Activated CD8-positive, alpha-beta T cell treated with anti-CD3 and anti-CD28 coated beads for 36 hours (primary cell): ENCODE results near the gene SERPINI2. TPM values are rescaled to one million over a fixed set of nuclear protein-coding genes. Genes with fewer than 3 reads are reported as not detected.

ENCODE experiments used
- ATAC-seq: fragments of 200-7000 bp; cut with Tn5 transposase; one replicate; pipeline ENCODE4 v1.10.0; 2021; ENCODE audit warnings: mild to moderate bottlenecking, moderate library complexity
- CTCF ChIA-PET: fragments of 350-600 bp; sonication (Branson Sonifier 250); formaldehyde crosslinking; loops from one replicate; lab custom pipeline; 2021; ENCODE audit warnings: antibody characterized with exemption; lab: Charles Lee
- POLR2A ChIA-PET: fragments of 350-600 bp; sonication (Branson Sonifier 250); formaldehyde crosslinking; loops from one replicate; lab custom pipeline; 2021; ENCODE audit warnings: antibody characterized with exemption; lab: Charles Lee
- DNase-seq: peaks from one replicate; pipeline ENCODE4 v3.0.0-alpha.2; 2020
- H3K27ac Mint-ChIP-seq: one replicate; pipeline ENCODE4 v1.8.0; 2021; ENCODE audit warnings: mild to moderate bottlenecking, mixed read lengths
- H3K27me3 Mint-ChIP-seq: one replicate; pipeline ENCODE4 v1.8.0; 2021; ENCODE audit warnings: mixed read lengths
- H3K36me3 Mint-ChIP-seq: one replicate; pipeline ENCODE4 v1.8.0; 2021; ENCODE audit warnings: low read depth, mixed read lengths
- H3K4me1 Mint-ChIP-seq: one replicate; pipeline ENCODE4 v1.8.0; 2021; ENCODE audit warnings: low read depth, mixed read lengths
- H3K4me3 Mint-ChIP-seq: one replicate; pipeline ENCODE4 v1.8.0; 2021; ENCODE audit warnings: mild to moderate bottlenecking, moderate library complexity, mixed read lengths
- H3K9me3 Mint-ChIP-seq: one replicate; pipeline ENCODE4 v1.8.0; 2021; ENCODE audit warnings: mixed read lengths
- intact Hi-C: fragments of 100-400 bp; cut with micrococcal nuclease; formaldehyde crosslinking; loops from one replicate; pipeline ENCODE4 v1.10.0; 2022
- total RNA-seq, 2 experiments: library from RNA; stranded (reverse); gene quantifications; one replicate each; pipeline ENCODE4 v1.2.3, GENCODE V29; 2021
- TF ChIP-seq, protein P1 (sequence below): fragments of 200-600 bp; IDR thresholded peaks from one replicate; pipeline ENCODE4 v1.8.0; 2022; ENCODE audit warnings: antibody characterized with exemption, mild to moderate bottlenecking

The SERPINI2 gene
- total RNA-seq, 2 experiments from 2014 or later, result not detected

GRCh38 chr3:167487556-167487955 is 13.7 kb upstream of the SERPINI2 start:
- ATAC-seq (no peak), DNase-seq (no peak)
- intact Hi-C loops, result no loop called here
- Mint-ChIP-seq H3K4me3 (no peak overlapping the region), H3K27ac (no peak overlapping the region), H3K9me3 (peaks cover 4% of the 10 kb centered on the region), H3K4me1 (no peaks in the 10 kb centered on the region), H3K27me3 (no peaks in the 10 kb centered on the region), H3K36me3 (no peaks in the 10 kb centered on the region)
- ChIA-PET CTCF (interaction anchor here (0.8 kb wide), 1 partner anchor 19 kb away, joined by 3 read pairs; no protein-coding TSS in a partner anchor), POLR2A (no interaction called here)
- TF ChIP-seq, protein P1, sequence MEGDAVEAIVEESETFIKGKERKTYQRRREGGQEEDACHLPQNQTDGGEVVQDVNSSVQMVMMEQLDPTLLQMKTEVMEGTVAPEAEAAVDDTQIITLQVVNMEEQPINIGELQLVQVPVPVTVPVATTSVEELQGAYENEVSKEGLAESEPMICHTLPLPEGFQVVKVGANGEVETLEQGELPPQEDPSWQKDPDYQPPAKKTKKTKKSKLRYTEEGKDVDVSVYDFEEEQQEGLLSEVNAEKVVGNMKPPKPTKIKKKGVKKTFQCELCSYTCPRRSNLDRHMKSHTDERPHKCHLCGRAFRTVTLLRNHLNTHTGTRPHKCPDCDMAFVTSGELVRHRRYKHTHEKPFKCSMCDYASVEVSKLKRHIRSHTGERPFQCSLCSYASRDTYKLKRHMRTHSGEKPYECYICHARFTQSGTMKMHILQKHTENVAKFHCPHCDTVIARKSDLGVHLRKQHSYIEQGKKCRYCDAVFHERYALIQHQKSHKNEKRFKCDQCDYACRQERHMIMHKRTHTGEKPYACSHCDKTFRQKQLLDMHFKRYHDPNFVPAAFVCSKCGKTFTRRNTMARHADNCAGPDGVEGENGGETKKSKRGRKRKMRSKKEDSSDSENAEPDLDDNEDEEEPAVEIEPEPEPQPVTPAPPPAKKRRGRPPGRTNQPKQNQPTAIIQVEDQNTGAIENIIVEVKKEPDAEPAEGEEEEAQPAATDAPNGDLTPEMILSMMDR, result no peak

- ATAC-seq, result no peak
- H3K4me3 Mint-ChIP-seq, result no peak overlapping the region
- no peaks in the 10 kb centered on the region for H3K27me3 Mint-ChIP-seq
- ChIA-PET CTCF (no interaction called here), POLR2A (no interaction called here)
- H3K27ac Mint-ChIP-seq, result no peak overlapping the region
- intact Hi-C loops, result no loop called here
- TF ChIP-seq, protein P1, result no peak
- H3K36me3 Mint-ChIP-seq, result no peaks in the 10 kb centered on the region
- H3K4me1 Mint-ChIP-seq, result no peaks in the 10 kb centered on the region
- peaks cover 4% of the 10 kb centered on the region for H3K9me3 Mint-ChIP-seq
- no peak for DNase-seq
Observed at GRCh38 chr3:167484551-167484950, 10.7 kb upstream of the SERPINI2 start.

DNA sequence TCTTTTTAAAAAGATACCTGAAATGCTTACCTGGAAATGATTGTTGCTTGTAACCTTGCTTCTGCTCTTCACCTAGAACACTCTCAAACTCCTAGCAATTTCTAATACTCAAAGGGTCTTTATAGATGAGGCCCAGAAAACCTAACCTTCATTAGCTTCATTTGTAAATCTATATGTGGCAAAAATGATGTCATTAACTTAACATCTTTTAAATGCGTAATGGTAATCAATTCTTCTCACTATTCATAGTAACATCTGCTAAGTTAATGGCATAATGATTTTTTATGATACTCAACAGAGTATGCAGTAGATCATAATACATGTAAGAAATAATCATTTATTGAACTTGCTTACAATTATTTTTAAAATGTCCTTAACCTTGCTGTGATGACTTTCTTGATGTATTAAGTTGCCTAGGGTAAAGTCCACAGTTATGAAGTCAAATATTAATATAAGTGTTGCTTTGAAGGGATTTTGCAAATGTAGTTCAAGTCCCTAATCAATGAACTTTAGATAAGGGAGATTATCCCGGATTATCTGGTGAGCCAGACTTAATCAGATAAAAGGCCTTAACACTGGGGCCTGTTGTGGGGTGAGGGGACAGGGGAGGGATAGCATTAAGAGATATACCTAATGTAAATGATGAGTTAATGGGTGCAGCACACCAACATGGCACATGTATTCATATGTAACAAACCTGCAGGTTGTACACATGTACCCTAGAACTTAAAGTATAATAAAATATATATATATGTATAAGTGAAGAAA is 10.1 kb upstream of the SERPINI2 start:
- H3K9me3 Mint-ChIP-seq, result peaks cover 4% of the 10 kb centered on the region
- POLR2A ChIA-PET, result no interaction called here
- no peaks in the 10 kb centered on the region for H3K4me1 Mint-ChIP-seq
- H3K4me3 Mint-ChIP-seq, result no peak overlapping the region
- TF ChIP-seq, protein P1, result no peak
- CTCF ChIA-PET, result no interaction called here
- ATAC-seq (no peak), DNase-seq (no peak)
- no peak overlapping the region for H3K27ac Mint-ChIP-seq
- H3K36me3 Mint-ChIP-seq, result no peaks in the 10 kb centered on the region
- intact Hi-C loops, result no loop called here
- H3K27me3 Mint-ChIP-seq, result no peaks in the 10 kb centered on the region

- POLR2A ChIA-PET, result no interaction called here
- Mint-ChIP-seq H3K4me3 (no peak overlapping the region), H3K4me1 (no peaks in the 10 kb centered on the region), H3K27me3 (no peaks in the 10 kb centered on the region), H3K36me3 (no peaks in the 10 kb centered on the region), H3K27ac (no peak overlapping the region), H3K9me3 (peaks cover 4% of the 10 kb centered on the region)
- TF ChIP-seq, protein P1, result no peak
- CTCF ChIA-PET, result no interaction called here
- intact Hi-C loops, result no loop called here
- no peak for DNase-seq
- no peak for ATAC-seq
Observed at GRCh38 chr3:167481164-167481563, 7.3 kb upstream of the SERPINI2 start.

DNA sequence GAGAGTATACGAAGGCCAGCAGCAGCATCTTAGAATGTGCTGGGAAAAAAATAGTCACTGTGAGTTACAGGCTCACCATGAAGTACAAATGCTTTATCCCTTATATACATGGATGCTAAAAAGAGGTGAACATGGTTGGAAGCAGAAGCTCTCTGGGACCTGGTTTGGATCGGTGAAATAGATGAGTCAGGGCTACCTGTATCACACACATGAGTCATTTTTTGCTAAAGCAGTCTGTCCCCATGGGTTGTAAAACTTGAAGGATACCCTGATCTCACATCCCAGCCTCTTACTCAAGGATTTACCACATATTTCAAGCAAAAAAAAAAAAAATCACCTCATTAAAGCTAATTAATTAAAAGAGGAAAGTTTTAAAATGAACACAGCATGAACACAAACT is 6.9 kb upstream of the SERPINI2 start:
- Mint-ChIP-seq H3K4me3 (no peak overlapping the region), H3K4me1 (no peaks in the 10 kb centered on the region), H3K9me3 (peaks cover 1% of the 10 kb centered on the region), H3K36me3 (no peaks in the 10 kb centered on the region), H3K27ac (no peak overlapping the region), H3K27me3 (no peaks in the 10 kb centered on the region)
- intact Hi-C loops, result no loop called here
- POLR2A ChIA-PET, result no interaction called here
- ATAC-seq, result no peak
- CTCF ChIA-PET, result no interaction called here
- TF ChIP-seq, protein P1, result no peak
- no peak for DNase-seq
